ENCODE data around the gene CREB3L2.

- TF ChIP-seq POLR2A (IDR thresholded peaks at IDR 0.05) (no peak), CTCF (IDR thresholded peaks at IDR 0.05) (no peak), EP300 (IDR thresholded peaks at IDR 0.05) (no peak)
Observed at GRCh38 chr7:137992104-137992549, 9.8 kb downstream of the CREB3L2 start.
